ENCODE data around the gene TP53BP2.
"Not testable (repeated sequence)": the region's sequence is repeated elsewhere in the genome, so short reads cannot be mapped to it uniquely, and the experiment has no call there.

DNA sequence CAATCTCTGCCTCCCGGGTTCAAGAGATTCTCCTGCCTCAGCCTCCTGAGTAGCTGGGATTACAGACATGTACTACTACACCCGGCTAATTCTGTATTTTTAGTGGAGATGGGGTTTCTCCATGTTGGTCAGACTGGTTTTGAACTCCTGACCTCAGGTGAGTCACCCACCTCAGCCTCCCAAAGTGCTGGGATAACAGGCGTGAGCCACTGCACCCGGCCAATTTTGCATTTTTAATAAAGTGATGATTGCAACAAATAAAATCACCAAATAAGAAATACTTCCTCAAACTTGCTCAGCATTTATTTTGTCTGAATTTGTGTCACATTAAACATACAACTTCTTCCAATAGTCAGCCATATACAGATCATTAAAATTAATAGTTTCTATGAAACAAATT lies 35.8 kb downstream of the TP53BP2 start:
- TF ChIP-seq, protein P1, sequence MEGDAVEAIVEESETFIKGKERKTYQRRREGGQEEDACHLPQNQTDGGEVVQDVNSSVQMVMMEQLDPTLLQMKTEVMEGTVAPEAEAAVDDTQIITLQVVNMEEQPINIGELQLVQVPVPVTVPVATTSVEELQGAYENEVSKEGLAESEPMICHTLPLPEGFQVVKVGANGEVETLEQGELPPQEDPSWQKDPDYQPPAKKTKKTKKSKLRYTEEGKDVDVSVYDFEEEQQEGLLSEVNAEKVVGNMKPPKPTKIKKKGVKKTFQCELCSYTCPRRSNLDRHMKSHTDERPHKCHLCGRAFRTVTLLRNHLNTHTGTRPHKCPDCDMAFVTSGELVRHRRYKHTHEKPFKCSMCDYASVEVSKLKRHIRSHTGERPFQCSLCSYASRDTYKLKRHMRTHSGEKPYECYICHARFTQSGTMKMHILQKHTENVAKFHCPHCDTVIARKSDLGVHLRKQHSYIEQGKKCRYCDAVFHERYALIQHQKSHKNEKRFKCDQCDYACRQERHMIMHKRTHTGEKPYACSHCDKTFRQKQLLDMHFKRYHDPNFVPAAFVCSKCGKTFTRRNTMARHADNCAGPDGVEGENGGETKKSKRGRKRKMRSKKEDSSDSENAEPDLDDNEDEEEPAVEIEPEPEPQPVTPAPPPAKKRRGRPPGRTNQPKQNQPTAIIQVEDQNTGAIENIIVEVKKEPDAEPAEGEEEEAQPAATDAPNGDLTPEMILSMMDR (IDR thresholded peaks at IDR 0.05) = not testable (repeated sequence)
- TF ChIP-seq POLR2A (IDR thresholded peaks at IDR 0.05) = not testable (repeated sequence)
